K562 (cell line): ENCODE results near the gene MUC22. TPM values are rescaled to one million over a fixed set of nuclear protein-coding genes. Genes with fewer than 3 reads are reported as not detected.
A peak's percentile ranks its signal among the peaks of the same experiment; 100 is the strongest.

Experiments
- ATAC-seq: fragments of 200-7000 bp; cut with Tn5 transposase; 3 replicates; pipeline ENCODE4 v1.9.1; 2020; ENCODE audit warnings: moderate library complexity
- BruUV-seq: library from RNA; stranded (reverse); fragments of 400-500 nt; replicated peaks from 2 replicates; lab custom pipeline; 2021; lab: Mats Ljungman, UMichigan
- CTCF ChIA-PET: fragments of 300-600 bp; formaldehyde crosslinking; extraction: SDS; loops from one replicate; lab custom pipeline; 2021; ENCODE audit warnings: low intra/inter-chr PET ratio; lab: Yijun Ruan, JAX
- POLR2A ChIA-PET: fragments of 300-600, 350-650 bp; sonication (Branson Sonifier 250); formaldehyde crosslinking; extraction: SDS; loops from one replicate; lab custom pipeline; 2021; ENCODE audit warnings: antibody characterized with exemption, inconsistent platforms; lab: Yijun Ruan, JAX
- DNase-seq, 4 experiments: peaks; one replicate each; pipeline versions ENCODE4 v3.0.0 to v3.0.0-alpha.2; 2011 to 2018; ENCODE audit warnings: low spot score in 3 of 4, mixed read lengths in 3 of 4; ENCODE audit errors: extremely low read depth in 1 of 4
- FAIRE-seq: peaks from 2 replicates; lab custom pipeline; 2011; peaks lifted over from hg19 to GRCh38; lab: Jason Lieb, UNC
- H2AFZ ChIP-seq: 2 replicates; pipeline ENCODE4 v1.6.0; 2011; ENCODE audit warnings: low read depth, low read length, control low read depth, inconsistent platforms
- H3K27ac ChIP-seq: fragments of 200-600 bp; 3 replicates; pipeline ENCODE4 v1.8.0; 2011; ENCODE audit warnings: low read depth, mild to moderate bottlenecking, control low read depth, inconsistent platforms, low read length, moderate library complexity, mixed read lengths; ENCODE audit errors: extremely low read depth
- H3K27me3 ChIP-seq, 2 experiments: fragments of 300-600 bp in 1 of 2; 2 replicates in 1 of 2; 3 replicates in 1 of 2; pipeline versions ENCODE4 v1.6.0 to v1.8.0; 2011; ENCODE audit warnings: inconsistent platforms in 2 of 2, low read length in 2 of 2, mild to moderate bottlenecking in 1 of 2, mixed read lengths in 1 of 2, moderate library complexity in 1 of 2; ENCODE audit not compliant: control insufficient read depth in 2 of 2, insufficient read depth in 2 of 2
- H3K36me3 ChIP-seq: fragments of 300-600 bp; 3 replicates; pipeline ENCODE4 v1.8.0; 2011; ENCODE audit warnings: mild to moderate bottlenecking, low read length, inconsistent platforms; ENCODE audit not compliant: control insufficient read depth, insufficient read depth
- H3K4me1 ChIP-seq, 2 experiments: fragments of 200-600 bp in 1 of 2; replicated peaks in 1 of 2; 2 replicates in 1 of 2; 3 replicates in 1 of 2; pipeline versions ENCODE4 v1.5.1 to v1.8.0; 2011; ENCODE audit warnings: inconsistent platforms in 2 of 2, low read length in 2 of 2, mild to moderate bottlenecking in 1 of 2, mixed read lengths in 1 of 2, moderate library complexity in 1 of 2; ENCODE audit not compliant: control insufficient read depth in 2 of 2, insufficient read depth in 2 of 2
- H3K4me2 ChIP-seq: 2 replicates; pipeline ENCODE4 v1.6.1; 2011; ENCODE audit warnings: low read length, control low read depth, inconsistent platforms, mixed read lengths; ENCODE audit not compliant: insufficient read depth
- H3K4me3 ChIP-seq: fragments of 200-600 bp; sonication (generic), shearing (Covaris generic); 2 replicates; pipeline ENCODE4 v1.5.1; 2016; ENCODE audit warnings: control low read depth, inconsistent platforms
- H3K79me2 ChIP-seq: fragments of 200-600 bp; 3 replicates; pipeline ENCODE4 v1.8.0; 2011; ENCODE audit warnings: low read length, inconsistent platforms; ENCODE audit not compliant: control insufficient read depth, insufficient read depth
- H3K9ac ChIP-seq, 2 experiments: 2 replicates each; pipeline versions ENCODE4 v1.6.0 to v1.6.1; 2011; ENCODE audit warnings: low read depth in 2 of 2, low read length in 2 of 2, control low read depth in 1 of 2, inconsistent platforms in 1 of 2, mild to moderate bottlenecking in 1 of 2, mixed read lengths in 1 of 2; ENCODE audit not compliant: insufficient read depth in 1 of 2
- H3K9me1 ChIP-seq: one replicate; pipeline ENCODE4 v1.6.0; 2011; ENCODE audit warnings: inconsistent platforms, mild to moderate bottlenecking, low read length, moderate library complexity; ENCODE audit not compliant: control insufficient read depth, insufficient read depth
- H3K9me3 ChIP-seq: replicated peaks from 2 replicates; pipeline ENCODE4 v1.5.1; 2011; ENCODE audit warnings: low read depth, low read length, inconsistent platforms; ENCODE audit not compliant: control insufficient read depth, insufficient read depth
- H4K20me1 ChIP-seq: replicated peaks from 2 replicates; pipeline ENCODE4 v1.6.1; 2011; ENCODE audit warnings: low read length, inconsistent platforms, mixed read lengths; ENCODE audit not compliant: control insufficient read depth, insufficient read depth
- EZH2 ChIP-seq: IDR thresholded peaks from 2 replicates; pipeline ENCODE4 v1.6.1; 2012; ENCODE audit warnings: low read depth, mild to moderate bottlenecking, inconsistent platforms, low read length, borderline replicate concordance
- HMG20B ChIP-seq: fragments of 250-450 bp; sonication (Bioruptor Pico); IDR thresholded peaks from 2 replicates; pipeline ENCODE4 v1.5.0; 2021; ENCODE audit warnings: mild to moderate bottlenecking
- KDM1A ChIP-seq, 2 experiments: fragments of 450-650 bp; IDR thresholded peaks; 2 replicates each; pipeline ENCODE4 v1.6.1; 2016; ENCODE audit warnings: mild to moderate bottlenecking in 2 of 2
- PRDM10 ChIP-seq: fragments of 450-650 bp; IDR thresholded peaks from 2 replicates; pipeline ENCODE4 v1.6.1; 2018; ENCODE audit not compliant: partially characterized antibody
- PRPF4 ChIP-seq: fragments of 200-400 bp; formaldehyde crosslinking; IDR thresholded peaks from one replicate; pipeline ENCODE4 v1.6.1; 2017; ENCODE audit warnings: low read length, low read depth, mild to moderate bottlenecking; ENCODE audit not compliant: insufficient read depth, poor library complexity, severe bottlenecking
- RBM34 ChIP-seq: fragments of 200-400 bp; formaldehyde crosslinking; IDR thresholded peaks from 2 replicates; pipeline ENCODE4 v1.6.1; 2018; ENCODE audit warnings: low read length, borderline replicate concordance; ENCODE audit not compliant: insufficient read depth
- SRF ChIP-seq, 2 experiments: fragments of 250-450, 450-650 bp in 1 of 2; sonication (Bioruptor Pico) in 1 of 2; sonication (generic) in 1 of 2; formaldehyde crosslinking; IDR thresholded peaks; 2 replicates each; pipeline versions ENCODE4 v1.5.0 to v1.5.1; 2020 to 2022; ENCODE audit warnings: mild to moderate bottlenecking in 1 of 2, missing genetic modification reagents in 1 of 2
- whole genome bisulfite sequencing: fragments of 100-300 bp; shearing (Covaris generic); methylation state at CpG from one replicate; pipeline ENCODE4 v1.1.6; 2016; ENCODE audit warnings: low coverage, mixed read lengths; ENCODE audit not compliant: insufficient coverage; ENCODE audit errors: missing lambda C conversion rate; 5-methylcytosine and 5-hydroxymethylcytosine counted together
- in situ Hi-C: fragments of 300-500 bp; cut with MboI; formaldehyde crosslinking; loops from 4 replicates; pipeline ENCODE4 v1.15.0; 2018; ENCODE audit warnings: inconsistent platforms, mixed read lengths
- intact Hi-C: fragments of 100-400 bp; cut with micrococcal nuclease; formaldehyde crosslinking; loops from 2 replicates; pipeline ENCODE4 v1.14.2; 2022
- polyA plus RNA-seq, 8 experiments: library from polyadenylated mRNA; depleted of rRNA in 4 of 8; stranded (reverse) in 5 of 8; unstranded in 3 of 8; fragments of >200 nt; fragmentation: Nextera tagmentation in 2 of 8; fragmentation: Illumina TruSeq in 1 of 8; extraction: Ambion mirVana in 2 of 8; extraction: Trizol in 1 of 8; gene quantifications; 2 replicates each; pipeline versions ENCODE4 v1.2.1 to v1.2.3, GENCODE V29; 2011 to 2014; ENCODE audit warnings: inconsistent platforms in 1 of 8, missing spikeins in 1 of 8
- total RNA-seq, 7 experiments: library from RNA; depleted of rRNA in 6 of 7; stranded (reverse); fragments of >200 nt in 6 of 7; fragmentation: Illumina TruSeq in 2 of 7; extraction: Trizol in 2 of 7; gene quantifications; 2 replicates each; pipeline versions ENCODE4 v1.2.1 to v1.2.3, GENCODE V29; 2011 to 2021; ENCODE audit warnings: low replicate concordance in 1 of 7

MUC22 gene
- total and polyA plus RNA-seq, 9 of the 15 experiments (the other 6 are each of a cell fraction or from before 2014, with no cell fraction given) = 0.01 to 0.03 TPM; not detected in 7

- ChIA-PET POLR2A (interaction anchor here (0.6 kb wide), 1 partner anchor 227 kb away, joined by 3 read pairs; no protein-coding TSS in a partner anchor), CTCF (no interaction called here)
- Histone ChIP-seq H3K4me2 (no peak overlapping the region), H3K9me1 (no peaks in the 10 kb centered on the region), H3K4me1 (no peaks in the 10 kb centered on the region), H3K27ac (no peak overlapping the region), H2AFZ (no peak overlapping the region), H3K9me3 (no peaks in the 10 kb centered on the region), H4K20me1 (no peaks in the 10 kb centered on the region), H3K36me3 (no peaks in the 10 kb centered on the region), H3K79me2 (no peaks in the 10 kb centered on the region), H3K9ac (no peak overlapping the region), H3K4me3 (no peak overlapping the region), H3K27me3 (peaks cover 38 to 42% of the 10 kb centered on the region in 2 experiments)
- WGBS = 0% methylated on average over 7 of the region's 7 CpGs
- DNase-seq (no peak), ATAC-seq (peak; percentile 54; the same call in 2 of the 3 replicates), FAIRE-seq (no peak)
- intact Hi-C loops = no loop called here
- TF ChIP-seq PRDM10 = no peak
- TF ChIP-seq PRPF4 = no peak
- no peak for TF ChIP-seq HMG20B (CRISPR knock-in tag)
- peak; percentile 64; the same call in 1 of the 2 replicates for TF ChIP-seq EZH2
- no peak for TF ChIP-seq KDM1A (IDR thresholded peaks at IDR 0.05)
- no peak for TF ChIP-seq SRF (CRISPR knock-in tag; IDR thresholded peaks at IDR 0.05)
- TF ChIP-seq RBM34 = no peak
- in situ Hi-C loops = no loop called here
- BruUV-seq = no TSS peak
Observed at GRCh38 chr6:31009731-31010130, 543 bp upstream of the MUC22 start.
